ENCODE data around the gene PAIP2B.

PAIP2B gene

DNA sequence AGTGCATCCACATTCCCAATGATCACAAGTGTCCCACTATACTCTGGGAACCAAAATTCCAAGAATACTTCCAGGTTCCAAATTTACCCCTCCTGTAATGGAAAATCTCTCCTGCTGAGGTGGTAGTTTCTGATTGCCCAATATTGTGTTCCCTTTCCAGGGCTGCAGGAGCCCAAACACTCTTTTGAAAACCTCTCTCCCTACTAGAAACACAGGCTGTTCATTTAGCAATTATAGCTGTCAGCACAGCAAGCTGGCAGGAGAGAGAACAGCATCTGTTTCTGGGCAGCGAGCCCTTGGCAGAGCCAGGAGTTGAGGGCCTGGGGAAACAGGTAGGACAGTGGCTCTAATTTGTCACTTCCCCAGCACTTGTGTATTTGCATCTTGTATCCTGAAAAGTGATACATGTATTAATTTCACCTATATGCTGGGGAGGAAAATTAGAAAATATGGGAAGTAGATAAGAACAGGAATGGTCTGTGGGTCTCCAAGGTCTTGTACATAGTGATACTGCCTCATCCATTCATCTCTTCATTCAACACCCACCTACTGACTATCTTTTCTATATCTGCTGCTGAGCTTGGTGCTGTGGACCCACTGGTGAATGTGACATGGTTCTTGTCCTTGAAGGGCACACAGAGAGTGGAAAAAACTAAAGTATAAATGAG is 16.9 kb upstream of the PAIP2B start:
- Histone ChIP-seq H3K9me3 (ENCODE audit: control insufficient read depth, low read length) (no peaks in the 10 kb centered on the region), H3K79me1 (replicated peaks; ENCODE audit: low read length, poor library complexity, severe bottlenecking) (no peaks in the 10 kb centered on the region), H4K91ac (ENCODE audit: low read length) (no peak overlapping the region), H4K8ac (ENCODE audit: low read length) (no peak overlapping the region), H2AFZ (ENCODE audit: low read depth, low read length) (no peak overlapping the region), H3K4me1 (ENCODE audit: control insufficient read depth, insufficient read depth, low read depth, low read length) (no peaks in the 10 kb centered on the region), H3K18ac (ENCODE audit: low read depth in 1 of 2, low read length in 2 of 2) (no peak overlapping the region), H3K27me3 (ENCODE audit: control insufficient read depth in 1 of 2, insufficient read depth in 1 of 2, low read length in 2 of 2) (peaks cover 36 to 42% of the 10 kb centered on the region in 2 experiments), H2BK15ac (ENCODE audit: low read depth, poor library complexity, severe bottlenecking) (no peak overlapping the region), H3K36me3 (ENCODE audit: control insufficient read depth in 1 of 2, insufficient read depth in 2 of 2, low read depth in 1 of 2, low read length in 2 of 2) (no peaks in the 10 kb centered on the region), H3K4me3 (ENCODE audit: insufficient read depth in 1 of 2, low read depth in 1 of 2, low read length in 2 of 2) (no peak overlapping the region), H3K23ac (ENCODE audit: low read length in 2 of 2) (no peak overlapping the region), H3K27ac (ENCODE audit: low read length, poor library complexity, severe bottlenecking) (no peak overlapping the region), H3K4me2 (ENCODE audit: low read length, poor library complexity, severe bottlenecking) (no peak overlapping the region), H2AK5ac (ENCODE audit: low read length, severe bottlenecking) (no peak overlapping the region), H3K9ac (ENCODE audit: low read length) (no peak overlapping the region), H2BK5ac (ENCODE audit: low read depth, low read length, poor library complexity, severe bottlenecking) (no peak overlapping the region), H2BK120ac (ENCODE audit: low read depth, low read length) (no peak overlapping the region), H3K4ac (ENCODE audit: low read depth in 1 of 2, low read length in 2 of 2) (no peak overlapping the region), H2BK12ac (ENCODE audit: low read length in 2 of 2) (no peak overlapping the region), H3K14ac (ENCODE audit: low read length in 2 of 2) (no peak overlapping the region)
- no peak for DNase-seq
- WGBS = 75% methylated on average over 1 of the region's 1 CpG

- H3K79me1 ChIP-seq (replicated peaks; ENCODE audit: low read length, poor library complexity, severe bottlenecking) = no peaks in the 10 kb centered on the region
- no peak overlapping the region for H3K4ac ChIP-seq (ENCODE audit: low read depth in 1 of 2, low read length in 2 of 2)
- H3K18ac ChIP-seq (ENCODE audit: low read depth in 1 of 2, low read length in 2 of 2) = no peak overlapping the region
- H4K8ac ChIP-seq (ENCODE audit: low read length) = no peak overlapping the region
- no peak overlapping the region for H4K91ac ChIP-seq (ENCODE audit: low read length)
- H3K14ac ChIP-seq (ENCODE audit: low read length in 2 of 2) = no peak overlapping the region
- no peak overlapping the region for H3K27ac ChIP-seq (ENCODE audit: low read length, poor library complexity, severe bottlenecking)
- peaks cover 58 to 66% of the 10 kb centered on the region in 2 experiments for H3K27me3 ChIP-seq (ENCODE audit: control insufficient read depth in 1 of 2, insufficient read depth in 1 of 2, low read length in 2 of 2)
- H2BK12ac ChIP-seq (ENCODE audit: low read length in 2 of 2) = no peak overlapping the region
- H2AK5ac ChIP-seq (ENCODE audit: low read length, severe bottlenecking) = no peak overlapping the region
- H2AFZ ChIP-seq (ENCODE audit: low read depth, low read length) = no peak overlapping the region
- DNase-seq = no peak
- H2BK120ac ChIP-seq (ENCODE audit: low read depth, low read length) = no peak overlapping the region
- H3K4me2 ChIP-seq (ENCODE audit: low read length, poor library complexity, severe bottlenecking) = no peak overlapping the region
- H3K9me3 ChIP-seq (ENCODE audit: control insufficient read depth, low read length) = no peaks in the 10 kb centered on the region
- no peak overlapping the region for H3K23ac ChIP-seq (ENCODE audit: low read length in 2 of 2)
- H3K4me1 ChIP-seq (ENCODE audit: control insufficient read depth, insufficient read depth, low read depth, low read length) = peaks cover 1% of the 10 kb centered on the region
- no peak overlapping the region for H3K4me3 ChIP-seq (ENCODE audit: insufficient read depth in 1 of 2, low read depth in 1 of 2, low read length in 2 of 2)
- 89% methylated on average over 3 of the region's 3 CpGs for WGBS
- H3K9ac ChIP-seq (ENCODE audit: low read length) = no peak overlapping the region
- no peak overlapping the region for H2BK5ac ChIP-seq (ENCODE audit: low read depth, low read length, poor library complexity, severe bottlenecking)
- H3K36me3 ChIP-seq (ENCODE audit: control insufficient read depth in 1 of 2, insufficient read depth in 2 of 2, low read depth in 1 of 2, low read length in 2 of 2) = no peaks in the 10 kb centered on the region
- H2BK15ac ChIP-seq (ENCODE audit: low read depth, poor library complexity, severe bottlenecking) = no peak overlapping the region
Measured at GRCh38 chr2:71240794-71241193, 13.9 kb upstream of the PAIP2B start.

DNA sequence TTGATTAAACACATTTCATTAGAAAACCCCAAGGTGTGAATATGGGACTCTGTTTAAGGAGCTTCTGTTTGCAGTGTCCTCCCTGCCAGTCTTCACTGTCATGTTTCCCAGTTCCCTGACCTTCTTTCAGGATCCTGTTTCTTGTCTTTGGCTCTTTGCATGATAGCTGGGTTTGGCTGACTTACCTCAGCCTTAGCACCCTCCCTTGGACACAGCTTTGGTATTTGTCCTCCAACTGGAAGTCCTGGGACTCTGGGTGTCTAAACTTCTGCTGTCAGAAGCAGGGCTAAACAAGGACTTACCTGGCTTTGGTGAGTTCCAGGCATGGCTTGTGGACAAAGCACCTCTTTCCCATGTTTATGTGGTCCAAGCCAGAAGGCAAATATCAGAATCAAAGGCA is 11.2 kb upstream of the PAIP2B start:
- H3K9me3 ChIP-seq (ENCODE audit: control insufficient read depth, low read length) = no peaks in the 10 kb centered on the region
- H2BK120ac ChIP-seq (ENCODE audit: low read depth, low read length) = no peak overlapping the region
- no peak overlapping the region for H4K8ac ChIP-seq (ENCODE audit: low read length)
- no peak overlapping the region for H3K4ac ChIP-seq (ENCODE audit: low read depth in 1 of 2, low read length in 2 of 2)
- H2AK5ac ChIP-seq (ENCODE audit: low read length, severe bottlenecking) = no peak overlapping the region
- H3K27me3 ChIP-seq (ENCODE audit: control insufficient read depth in 1 of 2, insufficient read depth in 1 of 2, low read length in 2 of 2) = peaks cover 53 to 59% of the 10 kb centered on the region in 2 experiments
- H3K36me3 ChIP-seq (ENCODE audit: control insufficient read depth in 1 of 2, insufficient read depth in 2 of 2, low read depth in 1 of 2, low read length in 2 of 2) = no peaks in the 10 kb centered on the region
- H4K91ac ChIP-seq (ENCODE audit: low read length) = no peak overlapping the region
- H3K4me1 ChIP-seq (ENCODE audit: control insufficient read depth, insufficient read depth, low read depth, low read length) = peaks cover 1% of the 10 kb centered on the region
- no peak overlapping the region for H3K9ac ChIP-seq (ENCODE audit: low read length)
- H3K14ac ChIP-seq (ENCODE audit: low read length in 2 of 2) = no peak overlapping the region
- no peak overlapping the region for H3K23ac ChIP-seq (ENCODE audit: low read length in 2 of 2)
- H3K27ac ChIP-seq (ENCODE audit: low read length, poor library complexity, severe bottlenecking) = no peak overlapping the region
- H3K79me1 ChIP-seq (replicated peaks; ENCODE audit: low read length, poor library complexity, severe bottlenecking) = no peaks in the 10 kb centered on the region
- H3K4me3 ChIP-seq (ENCODE audit: insufficient read depth in 1 of 2, low read depth in 1 of 2, low read length in 2 of 2) = no peak overlapping the region
- no peak overlapping the region for H2BK5ac ChIP-seq (ENCODE audit: low read depth, low read length, poor library complexity, severe bottlenecking)
- no peak overlapping the region for H2BK12ac ChIP-seq (ENCODE audit: low read length in 2 of 2)
- no peak overlapping the region for H3K18ac ChIP-seq (ENCODE audit: low read depth in 1 of 2, low read length in 2 of 2)
- no peak overlapping the region for H2AFZ ChIP-seq (ENCODE audit: low read depth, low read length)
- H2BK15ac ChIP-seq (ENCODE audit: low read depth, poor library complexity, severe bottlenecking) = no peak overlapping the region
- no peak overlapping the region for H3K4me2 ChIP-seq (ENCODE audit: low read length, poor library complexity, severe bottlenecking)
- DNase-seq = no peak

DNA sequence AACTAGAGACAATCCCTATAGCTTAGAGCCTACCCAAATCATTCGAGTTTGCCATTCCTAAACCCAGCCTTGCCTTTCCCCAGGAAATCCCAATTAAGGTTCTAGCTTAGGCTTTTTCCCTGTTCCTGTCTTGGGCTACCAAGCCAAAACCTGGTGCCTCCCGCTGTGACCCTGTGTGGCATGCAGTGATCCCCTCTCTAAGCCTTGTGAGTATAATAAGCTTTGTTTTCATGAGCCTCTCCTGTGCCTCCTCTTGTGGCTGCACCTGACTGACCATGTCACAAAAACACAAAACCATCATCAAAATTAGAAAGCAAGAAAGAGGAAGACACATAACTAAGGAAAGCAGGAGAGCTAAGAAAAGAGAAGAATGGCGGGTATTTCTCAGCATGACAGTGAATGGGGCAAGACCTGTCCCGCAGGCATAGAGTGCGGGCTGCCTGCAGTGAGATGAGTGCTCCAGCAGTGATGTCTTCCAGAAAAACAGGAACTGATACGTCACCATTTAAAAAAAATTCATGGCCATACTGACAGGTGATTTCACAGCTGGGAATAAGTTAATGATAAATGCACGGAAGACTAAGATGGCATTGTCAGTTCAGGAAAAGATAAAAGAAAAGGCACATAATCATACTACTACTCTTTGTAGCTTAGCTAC is 9.2 kb upstream of the PAIP2B start:
- H3K4me2 ChIP-seq (ENCODE audit: low read length, poor library complexity, severe bottlenecking) = no peak overlapping the region
- H2BK5ac ChIP-seq (ENCODE audit: low read depth, low read length, poor library complexity, severe bottlenecking) = no peak overlapping the region
- H3K4me3 ChIP-seq (ENCODE audit: insufficient read depth in 1 of 2, low read depth in 1 of 2, low read length in 2 of 2) = no peak overlapping the region
- H4K8ac ChIP-seq (ENCODE audit: low read length) = no peak overlapping the region
- H2AK5ac ChIP-seq (ENCODE audit: low read length, severe bottlenecking) = no peak overlapping the region
- no peak overlapping the region for H2BK12ac ChIP-seq (ENCODE audit: low read length in 2 of 2)
- no peak overlapping the region for H3K9ac ChIP-seq (ENCODE audit: low read length)
- H3K4ac ChIP-seq (ENCODE audit: low read depth in 1 of 2, low read length in 2 of 2) = no peak overlapping the region
- no peaks in the 10 kb centered on the region for H3K79me1 ChIP-seq (replicated peaks; ENCODE audit: low read length, poor library complexity, severe bottlenecking)
- no peak overlapping the region for H3K23ac ChIP-seq (ENCODE audit: low read length in 2 of 2)
- H3K27me3 ChIP-seq (ENCODE audit: control insufficient read depth in 1 of 2, insufficient read depth in 1 of 2, low read length in 2 of 2) = peaks cover 48 to 55% of the 10 kb centered on the region in 2 experiments
- H3K36me3 ChIP-seq (ENCODE audit: control insufficient read depth in 1 of 2, insufficient read depth in 2 of 2, low read depth in 1 of 2, low read length in 2 of 2) = no peaks in the 10 kb centered on the region
- no peak overlapping the region for H3K18ac ChIP-seq (ENCODE audit: low read depth in 1 of 2, low read length in 2 of 2)
- H4K91ac ChIP-seq (ENCODE audit: low read length) = no peak overlapping the region
- no peak overlapping the region for H2BK120ac ChIP-seq (ENCODE audit: low read depth, low read length)
- no peak overlapping the region for H2AFZ ChIP-seq (ENCODE audit: low read depth, low read length)
- DNase-seq = no peak
- H3K14ac ChIP-seq (ENCODE audit: low read length in 2 of 2) = no peak overlapping the region
- 81% methylated on average over 5 of the region's 7 CpGs for WGBS
- no peak overlapping the region for H3K27ac ChIP-seq (ENCODE audit: low read length, poor library complexity, severe bottlenecking)
- no peaks in the 10 kb centered on the region for H3K9me3 ChIP-seq (ENCODE audit: control insufficient read depth, low read length)
- peaks cover 1% of the 10 kb centered on the region for H3K4me1 ChIP-seq (ENCODE audit: control insufficient read depth, insufficient read depth, low read depth, low read length)
- no peak overlapping the region for H2BK15ac ChIP-seq (ENCODE audit: low read depth, poor library complexity, severe bottlenecking)

All from mesenchymal stem cell (in vitro differentiated cells and primary cell).